ENCODE results near the gene VPS35L. TPM values are rescaled to one million over a fixed set of nuclear protein-coding genes. Genes with fewer than 3 reads are reported as not detected.
A peak's percentile ranks its signal among the peaks of the same experiment; 100 is the strongest.
"Not testable (repeated sequence)": the region's sequence is repeated elsewhere in the genome, so short reads cannot be mapped to it uniquely, and the experiment has no call there.

Gene VPS35L
- total RNA-seq, 1 donor from 2014 or later, result 33.2 TPM

DNA sequence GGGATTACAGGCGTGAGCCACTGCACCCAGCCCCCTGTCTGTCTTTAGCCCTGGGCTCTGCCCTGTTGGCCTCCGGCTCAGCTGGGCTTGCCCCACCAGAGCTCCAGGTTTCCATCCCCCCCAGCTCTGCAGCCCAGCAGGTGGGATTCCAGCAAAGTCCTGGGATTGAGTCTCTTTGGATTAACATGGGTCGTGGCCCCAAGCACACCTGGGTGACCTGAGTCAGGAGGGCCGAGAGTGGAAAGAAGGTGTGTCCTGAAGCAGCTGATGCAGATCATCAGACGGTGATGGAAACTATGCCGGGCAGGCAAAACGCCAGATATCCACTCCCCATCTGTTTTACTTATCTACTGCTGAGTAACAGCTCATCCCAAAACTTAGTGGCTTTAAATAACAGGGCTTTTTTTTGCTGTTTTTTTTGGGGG, 90.1 kb downstream of the VPS35L start:
- peak in 1 of 2 donors; percentile 36 for DNase-seq (ENCODE audit: low read depth in 2 of 2)

DNA sequence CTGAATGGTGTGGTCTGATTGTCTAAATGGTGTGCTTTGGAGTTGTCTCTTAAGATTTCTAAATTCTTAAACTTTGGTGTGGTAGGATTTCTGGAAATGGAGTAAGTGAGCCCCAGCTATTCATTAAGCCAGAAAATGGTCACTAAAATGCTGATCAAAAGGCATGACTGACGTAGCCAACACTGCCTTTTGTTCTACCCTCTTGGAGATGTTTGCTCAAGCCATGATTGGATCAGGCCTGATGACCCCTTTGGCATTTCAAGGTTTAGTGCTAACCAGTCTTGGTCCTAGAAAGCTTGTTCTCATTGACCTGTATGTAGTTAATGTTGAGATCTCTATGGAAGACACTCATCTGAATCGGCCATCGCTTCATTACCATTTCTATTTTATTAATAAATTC, 94.5 kb downstream of the VPS35L start:
- DNase-seq (ENCODE audit: low read depth in 2 of 2), result no peak

DNA sequence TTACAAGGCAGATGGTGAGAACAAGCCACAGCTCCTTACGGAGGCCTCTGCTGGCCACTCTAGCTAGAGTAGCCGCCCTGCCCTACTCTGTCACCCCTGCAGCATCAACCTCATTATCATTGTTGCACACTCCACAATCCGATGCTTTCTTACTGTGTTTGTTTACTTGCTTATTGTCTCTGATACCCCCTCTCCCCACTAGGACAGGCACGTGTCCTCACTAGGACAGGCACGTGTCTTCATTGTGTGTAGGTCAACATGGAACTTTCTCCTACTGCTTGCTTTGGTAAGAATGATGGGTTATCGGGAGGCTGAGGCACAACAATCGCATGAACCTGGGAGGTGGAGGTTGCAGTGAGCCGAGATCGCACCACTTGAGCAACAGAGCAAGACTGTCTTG, 98.6 kb downstream of the VPS35L start:
- no peak for DNase-seq (ENCODE audit: low read depth in 2 of 2)

DNA sequence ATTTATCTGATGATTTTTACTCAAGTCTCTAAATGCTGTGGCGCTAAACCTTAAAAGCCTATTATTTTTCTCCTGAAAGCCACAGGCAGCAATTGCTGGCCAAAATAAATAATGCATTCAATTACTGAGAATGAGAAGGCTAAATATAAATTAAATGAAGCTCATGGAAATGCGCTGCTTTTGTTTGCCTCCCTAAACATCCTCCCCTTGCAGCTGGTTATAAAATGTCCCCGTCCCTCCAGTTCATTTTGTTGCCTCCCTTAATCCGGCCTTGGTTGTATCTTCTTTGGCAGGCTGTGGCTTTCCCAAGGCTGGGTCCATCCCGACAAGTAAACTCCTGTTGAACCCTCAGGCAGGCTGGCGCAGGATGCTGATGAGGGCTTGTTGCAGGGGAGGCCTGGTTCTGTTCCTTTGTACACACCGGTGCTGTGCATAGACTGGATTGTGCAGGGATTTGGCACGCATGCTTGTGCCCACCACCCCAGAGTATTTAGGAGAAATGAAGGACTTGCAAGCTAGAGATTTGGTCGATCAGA, 99.8 kb downstream of the VPS35L start:
- no peak for DNase-seq (ENCODE audit: low read depth in 2 of 2)

DNA sequence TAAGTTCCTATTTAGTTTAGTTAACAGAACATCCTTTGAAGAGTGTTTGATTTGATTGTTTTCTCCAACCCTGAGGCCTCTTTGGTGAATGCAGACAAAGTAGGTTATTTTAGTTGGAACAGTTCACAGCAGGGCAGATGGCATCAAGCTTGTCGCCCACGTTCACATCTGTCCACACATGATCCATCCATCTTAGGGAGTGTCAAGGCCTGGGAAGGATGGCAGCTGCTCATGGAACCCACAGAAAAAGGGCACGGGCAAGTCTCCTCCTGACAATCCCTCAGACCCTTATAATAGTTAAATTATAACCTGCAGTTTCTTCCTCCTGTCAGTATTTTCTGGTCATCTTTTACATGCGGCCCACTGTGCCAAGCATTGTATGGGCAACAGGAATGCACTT, 102.3 kb downstream of the VPS35L start:
- no peak for DNase-seq (ENCODE audit: low read depth in 2 of 2)

DNA sequence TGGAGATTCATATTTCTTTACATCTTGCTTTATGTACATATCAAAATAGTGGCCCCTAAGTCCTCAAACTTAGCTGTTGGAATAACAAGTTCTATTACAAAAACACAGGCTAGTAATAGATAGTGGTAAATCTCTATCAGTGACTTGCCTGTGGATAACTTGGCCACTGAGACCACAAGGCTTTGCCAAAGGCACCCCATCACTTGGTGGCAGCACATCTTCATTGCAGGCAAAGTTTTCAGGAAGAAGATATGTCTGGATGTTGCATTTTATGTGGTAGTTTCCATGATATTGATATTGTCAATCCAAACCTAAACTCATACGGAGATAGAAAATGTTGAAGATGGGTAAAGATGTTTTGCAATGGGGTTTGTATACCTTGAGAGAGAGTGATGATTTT, 104.1 kb downstream of the VPS35L start:
- DNase-seq (ENCODE audit: low read depth in 2 of 2), result peak in 1 of 2 donors; percentile 26

DNA sequence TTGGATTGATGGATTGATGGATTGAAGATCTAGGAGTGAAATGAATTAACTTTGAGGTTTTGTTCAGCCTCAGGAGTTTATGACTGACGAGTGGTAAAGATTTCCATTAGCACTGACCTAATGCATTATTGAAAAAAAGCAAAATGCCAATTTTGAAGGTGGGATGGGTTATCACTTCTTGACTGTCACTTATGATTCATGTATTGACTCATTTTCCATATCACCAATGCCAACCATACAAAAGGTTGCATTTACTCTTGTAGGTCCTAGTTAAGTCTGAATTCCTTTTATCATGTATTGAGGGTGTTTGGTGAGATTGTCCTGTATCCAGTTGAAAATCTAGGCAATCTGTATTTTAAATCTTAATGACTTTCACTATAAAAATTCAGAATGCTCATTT, 104.9 kb downstream of the VPS35L start:
- DNase-seq (ENCODE audit: low read depth in 2 of 2), result no peak

DNA sequence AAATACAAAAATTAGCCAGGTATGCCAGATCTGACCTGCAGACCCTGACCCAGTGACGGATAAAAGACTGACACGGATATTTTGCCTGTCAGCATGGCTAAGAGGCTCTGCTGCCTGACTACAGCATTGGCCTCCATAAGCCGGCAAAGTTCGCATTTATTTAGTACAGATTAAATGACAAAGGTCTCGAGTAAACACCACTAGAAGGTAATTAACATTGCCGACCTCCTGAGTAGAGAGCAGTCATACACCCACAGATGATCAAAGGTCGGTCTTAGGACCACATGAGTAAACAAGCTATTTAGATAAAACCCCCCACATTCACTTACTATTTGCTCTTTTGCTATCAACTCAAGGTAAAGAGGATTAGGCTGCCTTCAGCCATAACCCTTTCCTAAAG, 106.8 kb downstream of the VPS35L start:
- DNase-seq (ENCODE audit: low read depth in 2 of 2), result no peak

DNA sequence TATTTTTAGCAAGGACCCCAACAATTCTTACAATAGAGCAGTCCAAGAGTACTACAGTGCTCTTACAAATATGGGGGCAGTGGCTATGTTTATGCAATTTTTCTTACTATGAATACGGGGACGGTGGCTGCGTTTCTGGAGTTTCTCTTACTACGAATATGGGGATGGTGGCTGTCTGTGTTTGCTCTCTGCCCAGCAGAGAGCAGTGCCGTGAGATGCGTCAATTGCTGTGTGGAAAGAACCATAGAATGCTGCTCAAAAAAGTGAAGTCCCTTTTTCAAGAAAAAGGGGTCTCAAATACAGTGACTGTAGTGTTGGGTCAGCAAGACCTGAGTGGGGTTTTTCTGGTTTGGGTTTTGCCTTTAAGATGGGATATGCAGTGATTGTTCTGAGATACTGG, 108.7 kb downstream of the VPS35L start:
- no peak for DNase-seq (ENCODE audit: low read depth in 2 of 2)

DNA sequence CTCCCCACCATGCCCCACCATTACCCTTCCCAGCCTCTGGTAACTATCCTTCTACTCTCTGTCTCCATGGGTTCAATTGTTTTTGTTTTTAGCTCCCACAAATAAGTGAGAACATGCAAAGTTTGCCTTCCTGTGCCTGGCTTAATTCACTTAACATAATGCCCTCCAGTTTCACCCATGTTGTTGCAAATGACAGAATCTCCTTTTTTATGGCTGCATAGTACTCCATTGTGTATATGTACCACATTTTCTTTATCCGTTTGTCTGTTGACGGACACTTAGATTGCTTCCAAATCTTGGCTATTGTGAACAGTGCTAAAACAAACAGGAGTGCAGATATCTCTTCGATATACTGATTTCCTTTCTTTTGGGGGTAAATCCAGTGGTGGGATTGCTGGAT, 109.8 kb downstream of the VPS35L start:
- DNase-seq (ENCODE audit: low read depth in 2 of 2), result not testable (repeated sequence)

DNA sequence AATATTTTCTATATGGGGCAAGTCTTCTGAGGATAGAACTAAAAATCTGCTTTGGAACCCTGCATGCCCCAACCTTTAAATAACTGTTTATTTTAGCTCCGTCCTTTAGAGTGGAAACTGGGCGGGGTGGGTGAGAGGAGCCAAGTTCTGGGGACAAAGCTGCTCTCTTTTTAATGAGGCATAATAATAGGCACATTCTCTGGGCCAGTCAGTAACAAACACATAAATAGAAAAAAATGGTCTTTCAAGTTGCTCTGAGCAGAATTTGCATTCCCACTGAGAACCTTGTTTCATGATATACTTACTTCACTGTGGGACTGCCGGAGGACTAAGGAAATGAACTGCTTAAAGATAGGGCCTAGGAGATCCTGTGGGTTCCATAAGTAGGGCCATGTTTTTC, 111.0 kb downstream of the VPS35L start:
- DNase-seq (ENCODE audit: low read depth in 2 of 2), result no peak

DNA sequence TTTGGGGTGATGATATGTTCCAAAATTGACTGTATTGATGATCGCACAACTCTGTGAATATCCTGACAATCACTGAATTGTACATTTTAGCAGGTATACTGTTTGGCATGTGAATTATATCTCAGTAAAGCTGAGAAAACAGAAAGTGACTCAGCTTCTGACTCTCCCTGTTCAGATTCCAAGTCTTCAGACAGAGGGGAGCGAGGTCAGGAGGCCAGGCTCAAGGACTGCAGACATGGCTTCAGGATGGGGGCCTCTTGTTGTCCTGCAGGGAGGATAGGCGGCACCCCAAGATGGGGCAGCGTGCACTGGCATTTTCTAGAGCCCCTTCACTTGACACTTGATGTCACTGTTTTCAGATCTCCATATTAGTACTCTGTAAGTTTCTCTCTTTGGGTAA, 116.9 kb downstream of the VPS35L start:
- no peak for DNase-seq (ENCODE audit: low read depth in 2 of 2)

DNA sequence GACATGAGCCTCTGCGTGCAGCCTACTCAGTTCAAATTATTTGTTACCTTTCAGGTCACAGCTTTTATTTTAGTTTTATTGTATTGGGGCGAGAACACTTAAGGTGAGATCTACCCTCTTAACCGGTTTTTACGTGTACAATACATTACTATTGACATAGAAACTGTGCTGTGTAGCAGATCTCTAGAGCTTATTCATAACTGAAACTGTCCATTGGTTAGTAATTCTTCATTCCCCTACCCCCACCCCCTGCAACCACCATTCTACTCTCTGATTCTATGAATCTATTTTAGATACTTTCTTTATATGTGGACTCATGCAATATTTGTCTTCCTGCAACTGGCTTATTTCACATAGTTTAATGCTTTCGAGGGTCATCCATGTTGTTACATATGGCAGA, 119.0 kb downstream of the VPS35L start:
- no peak for DNase-seq (ENCODE audit: low read depth in 2 of 2)

DNA sequence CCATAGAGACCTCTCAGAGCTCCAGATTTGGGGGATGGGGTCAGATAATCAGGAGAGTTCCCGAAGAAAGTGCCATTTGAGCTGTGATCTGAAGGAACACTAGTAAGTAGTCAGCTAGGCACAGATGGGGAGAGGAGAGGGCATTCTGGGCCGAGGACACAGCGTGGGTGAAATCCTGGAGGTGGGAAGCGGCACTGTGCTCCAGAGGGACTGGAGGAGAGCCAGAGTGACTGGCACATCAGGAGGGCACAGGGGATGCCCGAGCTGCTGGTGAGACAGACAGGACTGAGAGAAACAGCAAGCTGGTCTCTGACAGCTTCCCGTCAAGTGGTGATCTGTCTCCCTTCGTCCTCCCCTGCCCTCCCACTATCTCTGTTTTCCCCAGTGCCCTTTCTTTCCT, 121.9 kb downstream of the VPS35L start:
- DNase-seq (ENCODE audit: low read depth in 2 of 2), result no peak

DNA sequence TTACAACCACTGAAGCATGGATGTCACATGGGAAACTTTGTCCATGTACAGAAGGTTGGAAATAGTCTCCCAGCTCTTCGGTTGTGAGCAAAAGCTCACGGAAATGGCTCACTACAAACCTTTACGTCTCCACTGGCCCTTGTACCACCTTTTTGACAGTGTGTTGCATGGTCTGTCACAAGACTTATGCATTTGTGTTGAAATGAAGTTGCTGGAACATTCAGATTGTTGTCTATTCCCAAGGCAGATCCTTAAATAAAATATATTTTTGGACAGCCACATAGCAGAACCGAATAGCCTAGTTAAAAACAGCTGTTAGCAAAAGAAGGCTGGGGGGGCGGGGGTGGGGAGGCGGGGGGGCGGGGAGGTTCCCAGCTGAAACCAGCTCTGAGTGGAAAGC, 123.3 kb downstream of the VPS35L start:
- no peak for DNase-seq (ENCODE audit: low read depth in 2 of 2)

DNA sequence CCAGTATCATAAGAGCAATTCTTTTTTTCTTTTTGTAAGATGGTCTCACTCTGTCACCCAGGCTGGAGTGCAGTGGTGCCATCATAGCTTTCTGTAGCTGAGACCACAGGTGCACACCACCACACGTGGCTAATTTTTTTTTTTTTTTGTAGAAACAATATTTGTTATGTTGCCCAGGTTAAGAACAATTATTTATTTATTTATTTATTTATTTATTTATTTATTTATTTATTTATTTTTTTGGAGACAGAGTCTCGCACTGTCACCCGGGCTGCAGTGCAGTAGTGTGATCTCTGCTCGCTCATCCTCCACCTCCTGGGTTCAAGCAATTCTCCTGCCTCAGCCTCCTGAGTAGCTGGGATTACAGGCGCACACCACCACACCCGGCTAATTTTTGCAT, 123.8 kb downstream of the VPS35L start:
- DNase-seq (ENCODE audit: low read depth in 2 of 2), result not testable (repeated sequence)

DNA sequence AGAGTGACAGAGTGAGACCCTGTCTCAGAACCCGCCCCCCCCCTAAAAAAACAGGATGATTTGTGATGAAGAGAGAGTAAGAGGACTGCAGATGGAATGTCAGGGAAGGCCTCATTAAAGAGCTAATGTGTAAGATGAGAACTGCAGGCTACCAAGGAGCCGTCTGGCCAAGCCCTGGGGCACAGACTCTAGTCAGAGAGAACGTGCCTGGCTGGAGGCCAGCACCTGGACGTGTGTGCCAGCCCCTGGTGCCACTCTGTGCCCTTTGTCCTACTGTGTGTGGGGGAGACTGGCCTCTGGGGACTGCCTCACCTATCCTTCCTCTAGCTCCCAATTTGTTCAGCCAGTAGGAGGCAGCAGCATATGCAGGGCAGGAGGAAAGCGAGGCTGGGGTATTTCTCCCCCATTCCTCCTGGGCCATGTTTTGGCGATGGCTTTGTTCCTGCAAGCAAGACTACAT, 125.4 kb downstream of the VPS35L start:
- DNase-seq (ENCODE audit: low read depth in 2 of 2), result peak in 1 of 2 donors; percentile 26

DNA sequence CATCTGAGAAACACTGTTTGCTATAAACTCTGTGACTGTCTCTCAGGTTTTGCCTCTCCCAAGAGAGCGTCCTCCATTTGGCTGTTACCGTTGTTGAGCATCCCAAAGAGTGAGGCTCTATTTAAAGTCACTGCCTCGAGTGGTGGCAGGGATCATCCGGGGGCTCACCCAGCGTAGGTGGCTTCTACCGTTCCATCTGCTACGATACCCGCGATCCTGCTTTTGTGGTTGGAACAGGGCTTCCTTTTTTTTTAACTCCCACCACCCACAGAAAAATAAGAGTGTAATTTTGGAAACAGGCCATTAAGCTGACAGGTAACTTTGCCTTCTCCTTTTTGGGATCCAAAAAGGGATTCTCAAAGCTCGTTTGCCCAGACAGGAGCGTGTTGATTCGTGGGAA, 126.1 kb downstream of the VPS35L start:
- DNase-seq (ENCODE audit: low read depth in 2 of 2), result no peak

DNA sequence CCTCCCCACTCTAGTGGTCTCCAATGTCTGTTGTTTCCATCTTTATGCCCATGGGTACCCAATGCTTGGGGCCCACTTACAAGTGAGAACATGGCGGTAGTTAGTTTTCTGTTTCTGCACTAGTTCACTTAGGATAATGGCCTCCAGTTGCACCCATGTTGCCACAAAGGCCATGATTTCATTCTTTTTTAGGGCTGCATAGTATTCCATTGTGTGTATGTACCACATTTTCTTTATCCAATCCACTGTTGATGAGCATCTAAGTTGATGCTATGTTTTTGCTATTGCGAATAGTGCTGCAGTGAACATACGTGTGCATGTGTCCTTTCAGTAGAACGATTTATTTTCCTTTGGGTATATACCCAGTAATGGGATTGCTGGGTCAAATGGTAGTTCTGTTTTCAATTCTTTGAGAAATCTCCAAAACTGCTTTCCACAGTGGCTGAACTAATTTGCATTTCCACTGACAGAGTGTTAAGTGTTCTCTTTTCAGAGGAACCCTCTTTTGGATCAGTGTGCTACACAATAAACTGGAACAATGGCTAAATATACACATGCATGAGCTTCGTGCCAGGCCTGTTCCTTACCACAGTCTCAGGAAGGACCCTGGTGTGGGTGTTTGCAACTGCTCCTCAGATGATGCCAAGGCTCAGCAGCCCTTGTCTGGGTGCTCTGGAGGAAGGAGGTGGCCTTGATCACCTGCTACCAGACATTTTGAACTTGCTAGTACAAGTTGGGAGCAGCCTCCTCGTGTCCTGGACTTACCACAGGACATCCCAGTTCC, 128.1 kb downstream of the VPS35L start:
- no peak for DNase-seq (ENCODE audit: low read depth in 2 of 2)

DNA sequence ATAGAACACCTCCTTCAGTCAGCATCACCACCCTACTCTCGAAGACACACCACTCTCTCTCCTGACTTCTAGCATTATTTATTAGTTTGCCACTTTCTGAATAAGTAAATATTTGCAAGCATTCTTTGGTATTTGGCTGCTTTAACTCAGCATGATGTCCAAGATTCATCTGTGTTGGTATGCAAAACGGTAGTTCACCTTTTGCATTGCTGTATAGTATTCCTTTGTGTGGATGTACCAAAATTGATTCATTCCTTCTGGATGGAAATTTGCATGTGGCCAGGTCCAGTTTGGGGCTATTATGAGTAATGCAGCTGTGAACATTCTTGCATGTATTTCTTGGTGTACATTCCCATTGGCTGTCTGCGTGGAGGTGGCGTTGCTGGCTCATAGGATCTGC, 129.7 kb downstream of the VPS35L start:
- DNase-seq (ENCODE audit: low read depth in 2 of 2), result no peak

DNA sequence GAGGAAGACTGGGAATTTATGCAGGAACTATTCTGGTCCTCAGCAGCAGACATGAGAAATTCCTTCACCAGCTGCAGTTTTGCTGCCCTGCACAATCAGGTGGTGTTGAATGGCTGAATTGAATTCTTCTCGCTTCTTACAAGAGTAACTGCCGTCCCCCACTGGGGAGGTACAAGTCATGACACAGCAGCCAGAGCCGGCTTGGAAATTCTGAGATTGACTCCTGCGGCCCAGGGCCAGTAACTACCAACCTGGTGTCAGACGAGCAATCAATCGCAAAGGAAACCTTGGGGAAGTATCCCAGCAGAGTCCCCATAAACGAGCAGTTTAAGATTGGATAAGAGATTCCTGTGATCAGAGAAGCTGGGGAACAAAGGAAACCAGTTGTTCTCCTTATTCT, 131.8 kb downstream of the VPS35L start:
- DNase-seq (ENCODE audit: low read depth in 2 of 2), result no peak

DNA sequence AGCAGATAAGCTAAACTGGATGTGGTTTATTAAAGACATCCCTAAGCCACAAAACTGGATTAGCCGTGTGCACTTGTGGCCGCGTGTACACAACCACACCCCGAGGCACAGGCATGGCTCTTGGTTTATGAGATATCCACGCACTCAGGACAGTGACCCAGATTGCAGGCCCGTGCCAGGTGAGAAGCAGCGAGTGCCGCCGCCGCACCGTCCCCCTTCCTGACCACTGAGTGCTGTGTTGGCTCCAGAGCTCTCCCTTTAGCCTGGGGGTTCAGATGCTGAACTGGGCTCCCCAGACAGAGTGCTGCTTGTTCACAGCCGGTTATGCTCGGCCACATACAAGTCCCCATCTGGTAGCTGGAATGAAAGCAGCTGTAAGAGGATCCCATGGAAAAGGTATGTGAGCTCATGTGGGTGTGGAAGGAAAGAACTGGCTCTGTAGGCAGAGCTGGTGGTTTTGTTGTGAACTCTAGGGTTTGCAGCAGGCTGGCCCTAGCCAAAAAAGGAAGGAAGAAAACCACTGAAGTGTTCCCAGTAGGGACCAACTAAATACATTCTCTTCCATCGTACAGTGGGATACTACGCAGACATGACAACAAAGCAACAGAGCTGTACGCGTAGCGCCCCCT, 133.0 kb downstream of the VPS35L start:
- no peak for DNase-seq (ENCODE audit: low read depth in 2 of 2)

DNA sequence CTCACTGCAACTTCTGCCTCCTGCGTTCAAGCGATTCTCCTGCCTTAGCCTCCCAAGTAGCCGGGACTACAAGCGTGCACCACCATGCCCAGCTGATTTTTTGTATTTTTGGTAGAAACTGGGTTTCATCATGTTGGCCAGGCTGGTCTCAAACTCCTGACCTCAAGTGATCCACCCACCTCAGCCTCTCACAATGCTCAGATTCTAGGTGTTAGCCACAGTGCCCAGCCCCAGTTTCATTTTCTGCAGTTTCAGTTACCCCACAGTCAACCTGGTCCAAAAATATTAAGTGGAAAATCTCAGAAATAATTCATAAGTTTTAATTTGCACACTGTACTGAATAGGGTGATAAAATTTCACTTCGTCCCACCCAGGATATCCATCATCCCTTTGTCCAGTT, 133.8 kb downstream of the VPS35L start:
- DNase-seq (ENCODE audit: low read depth in 2 of 2), result no peak

Data from dermis microvascular lymphatic vessel endothelial cell (primary cell).